Ishikawa (cell line): ENCODE measurements around the gene LCLAT1.

Experiments used
- CEBPB ChIP-seq: IDR thresholded peaks from 2 replicates; pipeline ENCODE4 v1.6.1; 2012
- CREB1 ChIP-seq: IDR thresholded peaks from 2 replicates; pipeline ENCODE4 v1.6.1; 2012; ENCODE audit warnings: low read depth
- EGR1 ChIP-seq: IDR thresholded peaks from 2 replicates; pipeline ENCODE4 v1.6.1; 2012
- EP300 ChIP-seq: IDR thresholded peaks from 2 replicates; pipeline ENCODE4 v1.6.1; 2012; ENCODE audit warnings: borderline replicate concordance
- FOXM1 ChIP-seq: IDR thresholded peaks from 2 replicates; pipeline ENCODE4 v1.6.1; 2012; ENCODE audit warnings: low read depth, borderline replicate concordance
- NFIC ChIP-seq: IDR thresholded peaks from 2 replicates; pipeline ENCODE4 v1.6.1; 2012
- RAD21 ChIP-seq: IDR thresholded peaks from 2 replicates; pipeline ENCODE4 v1.6.1; 2012; ENCODE audit warnings: low read depth
- TAF1 ChIP-seq: IDR thresholded peaks from 2 replicates; pipeline ENCODE4 v1.6.1; 2012; ENCODE audit warnings: low read depth, mild to moderate bottlenecking
- TCF12 ChIP-seq: IDR thresholded peaks from 2 replicates; pipeline ENCODE4 v1.6.1; 2012; ENCODE audit warnings: low read depth
- TEAD4 ChIP-seq: IDR thresholded peaks from 2 replicates; pipeline ENCODE4 v1.6.1; 2012
- YY1 ChIP-seq: IDR thresholded peaks from 2 replicates; pipeline ENCODE4 v1.6.1; 2012; ENCODE audit warnings: low read depth
- ZBTB7A ChIP-seq: IDR thresholded peaks from 2 replicates; pipeline ENCODE4 v1.6.1; 2012; ENCODE audit warnings: low read depth
- TF ChIP-seq, protein P1 (sequence below): IDR thresholded peaks from 2 replicates; pipeline ENCODE4 v1.6.1; 2012; ENCODE audit warnings: low read depth, mild to moderate bottlenecking
- TF ChIP-seq, protein P2 (sequence below): IDR thresholded peaks from 2 replicates; pipeline ENCODE4 v1.6.1; 2012
- TF ChIP-seq, protein P3 (sequence below): IDR thresholded peaks from 2 replicates; pipeline ENCODE4 v1.6.1; 2012

Gene LCLAT1

DNA sequence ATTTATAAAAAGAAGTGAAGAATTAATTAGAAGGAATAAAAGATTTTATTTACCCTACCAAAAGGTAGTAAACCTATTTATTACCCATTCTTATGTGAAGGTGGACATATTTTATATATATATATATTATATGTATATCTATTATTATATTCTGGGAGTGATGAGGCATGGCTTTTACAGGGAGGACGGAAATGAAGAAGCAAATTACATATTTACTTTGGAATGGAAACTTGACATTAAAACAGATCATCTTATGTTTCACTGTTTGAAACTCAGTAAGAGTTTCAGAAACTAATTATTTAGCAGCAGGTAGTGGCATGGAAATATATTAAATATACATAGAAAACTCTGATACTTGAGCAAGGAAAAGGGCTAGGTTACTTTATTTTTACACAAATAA, 143.4 kb downstream of the LCLAT1 start:
- TF ChIP-seq YY1 (no peak), TCF12 (no peak), NFIC (no peak), EP300 (no peak), RAD21 (no peak), CREB1 (no peak), TAF1 (no peak), ZBTB7A (no peak), EGR1 (no peak), TEAD4 (no peak)
- TF ChIP-seq, protein P1, sequence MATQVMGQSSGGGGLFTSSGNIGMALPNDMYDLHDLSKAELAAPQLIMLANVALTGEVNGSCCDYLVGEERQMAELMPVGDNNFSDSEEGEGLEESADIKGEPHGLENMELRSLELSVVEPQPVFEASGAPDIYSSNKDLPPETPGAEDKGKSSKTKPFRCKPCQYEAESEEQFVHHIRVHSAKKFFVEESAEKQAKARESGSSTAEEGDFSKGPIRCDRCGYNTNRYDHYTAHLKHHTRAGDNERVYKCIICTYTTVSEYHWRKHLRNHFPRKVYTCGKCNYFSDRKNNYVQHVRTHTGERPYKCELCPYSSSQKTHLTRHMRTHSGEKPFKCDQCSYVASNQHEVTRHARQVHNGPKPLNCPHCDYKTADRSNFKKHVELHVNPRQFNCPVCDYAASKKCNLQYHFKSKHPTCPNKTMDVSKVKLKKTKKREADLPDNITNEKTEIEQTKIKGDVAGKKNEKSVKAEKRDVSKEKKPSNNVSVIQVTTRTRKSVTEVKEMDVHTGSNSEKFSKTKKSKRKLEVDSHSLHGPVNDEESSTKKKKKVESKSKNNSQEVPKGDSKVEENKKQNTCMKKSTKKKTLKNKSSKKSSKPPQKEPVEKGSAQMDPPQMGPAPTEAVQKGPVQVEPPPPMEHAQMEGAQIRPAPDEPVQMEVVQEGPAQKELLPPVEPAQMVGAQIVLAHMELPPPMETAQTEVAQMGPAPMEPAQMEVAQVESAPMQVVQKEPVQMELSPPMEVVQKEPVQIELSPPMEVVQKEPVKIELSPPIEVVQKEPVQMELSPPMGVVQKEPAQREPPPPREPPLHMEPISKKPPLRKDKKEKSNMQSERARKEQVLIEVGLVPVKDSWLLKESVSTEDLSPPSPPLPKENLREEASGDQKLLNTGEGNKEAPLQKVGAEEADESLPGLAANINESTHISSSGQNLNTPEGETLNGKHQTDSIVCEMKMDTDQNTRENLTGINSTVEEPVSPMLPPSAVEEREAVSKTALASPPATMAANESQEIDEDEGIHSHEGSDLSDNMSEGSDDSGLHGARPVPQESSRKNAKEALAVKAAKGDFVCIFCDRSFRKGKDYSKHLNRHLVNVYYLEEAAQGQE: no peak
- TF ChIP-seq, protein P2, sequence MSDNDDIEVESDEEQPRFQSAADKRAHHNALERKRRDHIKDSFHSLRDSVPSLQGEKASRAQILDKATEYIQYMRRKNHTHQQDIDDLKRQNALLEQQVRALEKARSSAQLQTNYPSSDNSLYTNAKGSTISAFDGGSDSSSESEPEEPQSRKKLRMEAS: no peak

DNA sequence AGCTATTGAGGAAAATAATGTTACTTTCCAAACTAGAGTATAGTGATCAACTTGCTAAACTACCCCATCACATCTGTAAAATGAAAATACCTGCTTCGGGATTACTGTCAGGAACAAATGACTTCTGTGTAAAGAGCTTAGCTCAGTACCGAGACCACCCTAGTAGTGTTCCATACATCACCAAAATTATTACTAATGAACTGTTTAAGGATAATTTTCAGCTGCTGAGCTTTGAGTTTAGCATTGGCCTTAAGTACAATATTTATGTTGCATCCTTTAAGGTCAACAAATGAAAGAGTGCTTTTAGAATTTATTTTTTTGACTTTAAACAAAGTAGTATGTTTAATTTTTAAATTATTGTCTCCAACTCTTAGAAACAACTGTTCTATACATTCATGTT, 144.1 kb downstream of the LCLAT1 start:
- TF ChIP-seq RAD21: no peak

DNA sequence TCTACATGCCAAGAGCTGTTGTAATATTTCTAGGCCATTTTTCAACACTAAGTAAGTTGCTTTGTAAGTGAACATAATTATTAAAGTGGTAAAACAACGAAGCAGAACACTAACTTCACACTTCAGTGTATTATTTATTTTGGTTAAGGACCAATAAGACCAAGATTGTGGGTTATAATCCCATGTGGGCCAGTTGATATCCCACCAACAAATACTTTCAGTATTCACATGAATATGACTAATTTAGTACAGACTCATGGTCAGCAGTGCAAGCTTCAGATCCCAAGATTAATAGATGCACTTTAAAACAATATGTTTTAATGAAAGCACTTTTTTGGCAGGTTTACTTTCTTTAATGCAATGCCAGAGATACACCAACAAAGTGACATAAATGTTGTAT, 154.3 kb downstream of the LCLAT1 start:
- TF ChIP-seq, protein P2: no peak
- TF ChIP-seq, protein P1: no peak
- TF ChIP-seq CREB1: no peak

DNA sequence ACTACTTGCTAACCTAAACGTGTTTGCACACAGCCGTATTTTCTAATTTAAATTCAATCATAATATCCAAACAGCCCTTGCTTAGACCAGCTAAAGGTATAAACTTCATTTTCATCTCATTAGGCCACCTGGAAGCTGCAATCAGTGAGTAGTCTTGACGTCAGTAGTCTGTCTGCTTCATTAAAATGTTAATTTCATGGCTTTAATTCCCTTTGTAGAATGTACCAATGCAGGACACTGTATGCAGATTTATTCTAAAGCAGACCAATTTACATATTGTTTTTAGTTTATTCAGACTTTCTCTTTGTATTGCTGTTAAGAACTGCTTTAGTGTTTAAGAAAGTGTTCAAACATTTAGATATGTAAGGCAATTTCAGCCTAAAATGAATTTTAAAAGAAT, 158.2 kb downstream of the LCLAT1 start:
- TF ChIP-seq TCF12 (no peak), CEBPB (no peak), FOXM1 (no peak), EGR1 (no peak), NFIC (no peak), TAF1 (no peak), CREB1 (no peak), ZBTB7A (no peak), TEAD4 (no peak), YY1 (no peak), EP300 (no peak), RAD21 (no peak)
- TF ChIP-seq, protein P2: no peak
- TF ChIP-seq, protein P1: no peak
- TF ChIP-seq, protein P3, sequence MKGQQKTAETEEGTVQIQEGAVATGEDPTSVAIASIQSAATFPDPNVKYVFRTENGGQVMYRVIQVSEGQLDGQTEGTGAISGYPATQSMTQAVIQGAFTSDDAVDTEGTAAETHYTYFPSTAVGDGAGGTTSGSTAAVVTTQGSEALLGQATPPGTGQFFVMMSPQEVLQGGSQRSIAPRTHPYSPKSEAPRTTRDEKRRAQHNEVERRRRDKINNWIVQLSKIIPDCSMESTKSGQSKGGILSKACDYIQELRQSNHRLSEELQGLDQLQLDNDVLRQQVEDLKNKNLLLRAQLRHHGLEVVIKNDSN: no peak

DNA sequence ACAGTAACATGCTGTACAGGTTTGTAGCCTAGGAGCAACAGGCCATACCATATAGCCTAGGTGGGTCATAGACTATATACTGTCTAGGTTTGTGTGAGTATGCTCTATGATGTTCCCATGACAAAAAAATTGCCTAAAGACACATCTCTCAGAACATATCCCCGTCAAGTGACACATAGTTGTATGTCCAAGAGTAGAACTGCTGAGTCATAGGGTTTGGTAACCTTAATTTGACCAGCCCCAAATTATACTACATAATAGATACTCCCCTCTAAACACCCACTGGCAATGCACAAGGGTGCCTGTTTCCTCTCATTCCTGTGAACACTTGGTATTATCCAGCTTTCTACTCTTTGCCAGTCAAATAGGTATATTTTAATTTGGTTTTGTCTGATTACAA, 161.6 kb downstream of the LCLAT1 start:
- TF ChIP-seq, protein P1: no peak
- TF ChIP-seq TEAD4: no peak
- no peak for TF ChIP-seq TAF1
- no peak for TF ChIP-seq ZBTB7A
- no peak for TF ChIP-seq CEBPB
- TF ChIP-seq EP300: no peak
